ENCODE data around the gene IFT81.

IFT81 gene

GRCh38 chr12:110088936-110089335, 35.2 kb upstream of the IFT81 start:
- Histone ChIP-seq H3K9ac (ENCODE audit: insufficient read length, low read depth) (no peak overlapping the region), H3K9me3 (ENCODE audit: insufficient read depth, low read length) (no peaks in the 10 kb centered on the region), H3K27me3 (ENCODE audit: insufficient read depth, insufficient read length) (no peaks in the 10 kb centered on the region), H3K36me3 (ENCODE audit: insufficient read depth, insufficient read length, low read length) (no peaks in the 10 kb centered on the region), H3K4me1 (ENCODE audit: insufficient read depth, insufficient read length) (no peaks in the 10 kb centered on the region), H3K4me3 (ENCODE audit: insufficient read length, low read depth) (no peak overlapping the region)
- no peak for DNase-seq (ENCODE audit: low read depth, low spot score)
- TF ChIP-seq YY1 (IDR thresholded peaks at IDR 0.05; ENCODE audit: insufficient read depth, insufficient read length), result no peak
- TF ChIP-seq ZNF274 (IDR thresholded peaks at IDR 0.05; ENCODE audit: low read depth, low read length), result no peak
- no peak for TF ChIP-seq SUZ12 (IDR thresholded peaks at IDR 0.05; ENCODE audit: extremely low read depth, insufficient read depth, insufficient read length)

- no peaks in the 10 kb centered on the region for H3K4me1 ChIP-seq (ENCODE audit: insufficient read depth, insufficient read length)
- H3K9me3 ChIP-seq (ENCODE audit: insufficient read depth, low read length), result no peaks in the 10 kb centered on the region
- no peak overlapping the region for H3K4me3 ChIP-seq (ENCODE audit: insufficient read length, low read depth)
- H3K36me3 ChIP-seq (ENCODE audit: insufficient read depth, insufficient read length, low read length), result no peaks in the 10 kb centered on the region
- no peak overlapping the region for H3K9ac ChIP-seq (ENCODE audit: insufficient read length, low read depth)
- no peak for TF ChIP-seq YY1 (IDR thresholded peaks at IDR 0.05; ENCODE audit: insufficient read depth, insufficient read length)
- no peak for TF ChIP-seq SUZ12 (IDR thresholded peaks at IDR 0.05; ENCODE audit: extremely low read depth, insufficient read depth, insufficient read length)
- TF ChIP-seq ZNF274 (IDR thresholded peaks at IDR 0.05; ENCODE audit: low read depth, low read length), result no peak
- no peak for DNase-seq (ENCODE audit: low read depth, low spot score)
- H3K27me3 ChIP-seq (ENCODE audit: insufficient read depth, insufficient read length), result no peaks in the 10 kb centered on the region
Observed at GRCh38 chr12:110090266-110091135, 33.7 kb upstream of the IFT81 start.

GRCh38 chr12:110091136-110091711, 32.9 kb upstream of the IFT81 start:
- Histone ChIP-seq H3K4me3 (ENCODE audit: insufficient read length, low read depth) (no peak overlapping the region), H3K36me3 (ENCODE audit: insufficient read depth, insufficient read length, low read length) (no peaks in the 10 kb centered on the region), H3K4me1 (ENCODE audit: insufficient read depth, insufficient read length) (no peaks in the 10 kb centered on the region), H3K9ac (ENCODE audit: insufficient read length, low read depth) (no peak overlapping the region), H3K27me3 (ENCODE audit: insufficient read depth, insufficient read length) (no peaks in the 10 kb centered on the region), H3K9me3 (ENCODE audit: insufficient read depth, low read length) (no peaks in the 10 kb centered on the region)
- no peak for TF ChIP-seq SUZ12 (IDR thresholded peaks at IDR 0.05; ENCODE audit: extremely low read depth, insufficient read depth, insufficient read length)
- no peak for TF ChIP-seq YY1 (IDR thresholded peaks at IDR 0.05; ENCODE audit: insufficient read depth, insufficient read length)
- TF ChIP-seq ZNF274 (IDR thresholded peaks at IDR 0.05; ENCODE audit: low read depth, low read length), result no peak
- no peak for DNase-seq (ENCODE audit: low read depth, low spot score)

- Histone ChIP-seq H3K9me3 (ENCODE audit: insufficient read depth, low read length) (no peaks in the 10 kb centered on the region), H3K9ac (ENCODE audit: insufficient read length, low read depth) (no peak overlapping the region), H3K27me3 (ENCODE audit: insufficient read depth, insufficient read length) (no peaks in the 10 kb centered on the region), H3K4me1 (ENCODE audit: insufficient read depth, insufficient read length) (no peaks in the 10 kb centered on the region), H3K36me3 (ENCODE audit: insufficient read depth, insufficient read length, low read length) (no peaks in the 10 kb centered on the region), H3K4me3 (ENCODE audit: insufficient read length, low read depth) (no peak overlapping the region)
- DNase-seq (ENCODE audit: low read depth, low spot score), result no peak
- TF ChIP-seq ZNF274 (IDR thresholded peaks at IDR 0.05; ENCODE audit: low read depth, low read length) (no peak), SUZ12 (IDR thresholded peaks at IDR 0.05; ENCODE audit: extremely low read depth, insufficient read depth, insufficient read length) (no peak), YY1 (IDR thresholded peaks at IDR 0.05; ENCODE audit: insufficient read depth, insufficient read length) (no peak)
Observed at GRCh38 chr12:110093631-110094311, 30.4 kb upstream of the IFT81 start.

- H3K36me3 ChIP-seq (ENCODE audit: insufficient read depth, insufficient read length, low read length), result no peaks in the 10 kb centered on the region
- DNase-seq (ENCODE audit: low read depth, low spot score), result peak; percentile 80
- no peak overlapping the region for H3K4me3 ChIP-seq (ENCODE audit: insufficient read length, low read depth)
- no peaks in the 10 kb centered on the region for H3K27me3 ChIP-seq (ENCODE audit: insufficient read depth, insufficient read length)
- H3K9me3 ChIP-seq (ENCODE audit: insufficient read depth, low read length), result no peaks in the 10 kb centered on the region; the same call in 1 of the 2 replicates
- H3K9ac ChIP-seq (ENCODE audit: insufficient read length, low read depth), result no peak overlapping the region
- TF ChIP-seq ZNF274 (IDR thresholded peaks at IDR 0.05; ENCODE audit: low read depth, low read length) (no peak), SUZ12 (IDR thresholded peaks at IDR 0.05; ENCODE audit: extremely low read depth, insufficient read depth, insufficient read length) (no peak), YY1 (IDR thresholded peaks at IDR 0.05; ENCODE audit: insufficient read depth, insufficient read length) (no peak)
- H3K4me1 ChIP-seq (ENCODE audit: insufficient read depth, insufficient read length), result no peaks in the 10 kb centered on the region
Observed at GRCh38 chr12:110100315-110100970, 23.7 kb upstream of the IFT81 start.

- Histone ChIP-seq H3K27me3 (ENCODE audit: insufficient read depth, insufficient read length) (no peaks in the 10 kb centered on the region), H3K4me1 (ENCODE audit: insufficient read depth, insufficient read length) (no peaks in the 10 kb centered on the region), H3K9me3 (ENCODE audit: insufficient read depth, low read length) (no peaks in the 10 kb centered on the region; the same call in 1 of the 2 replicates), H3K9ac (ENCODE audit: insufficient read length, low read depth) (no peak overlapping the region), H3K36me3 (ENCODE audit: insufficient read depth, insufficient read length, low read length) (no peaks in the 10 kb centered on the region), H3K4me3 (ENCODE audit: insufficient read length, low read depth) (no peak overlapping the region)
- DNase-seq (ENCODE audit: low read depth, low spot score), result peak; percentile 66
- TF ChIP-seq SUZ12 (IDR thresholded peaks at IDR 0.05; ENCODE audit: extremely low read depth, insufficient read depth, insufficient read length) (no peak), ZNF274 (IDR thresholded peaks at IDR 0.05; ENCODE audit: low read depth, low read length) (no peak), YY1 (IDR thresholded peaks at IDR 0.05; ENCODE audit: insufficient read depth, insufficient read length) (no peak)
Observed at GRCh38 chr12:110102255-110102654, 21.9 kb upstream of the IFT81 start.
